ENCODE data around the gene NPFFR1. TPM values are rescaled to one million over a fixed set of nuclear protein-coding genes. Genes with fewer than 3 reads are reported as not detected.
"Not testable (repeated sequence)": the region's sequence is repeated elsewhere in the genome, so short reads cannot be mapped to it uniquely, and the experiment has no call there.

NPFFR1 gene
- total and polyA plus RNA-seq, 9 donors, result 0.02 to 0.14 (median 0.05) TPM; not detected in 1

DNA sequence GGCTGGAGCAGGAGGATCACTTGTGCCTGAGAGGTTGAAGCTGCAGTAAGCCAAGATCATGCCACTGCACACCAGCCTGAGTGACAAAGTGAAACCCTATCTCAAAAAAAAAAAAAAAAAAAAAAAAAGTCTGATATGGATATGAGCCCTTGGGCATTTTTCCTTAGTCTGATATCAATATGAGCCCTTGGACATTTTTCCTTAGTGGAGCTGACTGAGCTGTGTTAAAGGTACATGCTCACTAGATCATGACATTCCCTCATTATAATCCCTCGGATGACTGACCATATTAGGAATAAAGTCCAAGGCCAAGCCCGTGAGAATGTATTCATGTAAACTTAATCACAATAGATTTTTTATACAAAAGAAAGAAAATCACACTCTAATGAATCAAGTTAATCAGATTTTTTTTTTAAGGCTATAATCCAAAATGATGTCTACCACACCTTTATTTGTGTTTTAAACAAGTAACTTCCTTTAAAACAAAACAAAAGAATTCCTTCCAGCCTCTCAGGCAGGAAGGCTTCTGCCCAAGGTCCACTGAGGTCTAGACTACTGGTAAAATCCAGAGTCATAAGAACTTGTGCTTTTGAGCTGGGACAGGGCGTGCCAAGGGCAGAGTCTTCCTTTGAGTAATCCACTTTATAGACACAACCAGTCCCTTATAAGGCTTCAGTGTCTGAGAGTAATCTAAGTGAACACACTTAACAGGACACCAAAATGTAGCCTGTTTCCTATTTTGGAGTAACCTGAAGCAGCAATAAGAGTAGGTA, 56.1 kb downstream of the NPFFR1 start:
- Histone ChIP-seq H3K27ac (ENCODE audit: low read length) (no peak overlapping the region), H3K36me3 (ENCODE audit: control insufficient read depth, insufficient read depth, low read length) (peaks cover 9% of the 10 kb centered on the region), H3K9me3 (replicated peaks; ENCODE audit: control insufficient read depth, low read depth, low read length) (no peaks in the 10 kb centered on the region), H3K27me3 (ENCODE audit: control insufficient read depth, insufficient read depth, low read length) (no peaks in the 10 kb centered on the region), H3K4me1 (ENCODE audit: control insufficient read depth, insufficient read depth, low read length) (peaks cover 3% of the 10 kb centered on the region), H3K4me3 (ENCODE audit: low read length) (no peak overlapping the region)
- DNase-seq, result no peak
- WGBS (ENCODE audit: insufficient coverage), result no CpG with 5 or more reads among the region's 3 CpGs

- Histone ChIP-seq H3K4me1 (ENCODE audit: control insufficient read depth, insufficient read depth, low read length) (no peaks in the 10 kb centered on the region), H3K27ac (ENCODE audit: low read length) (no peak overlapping the region), H3K27me3 (ENCODE audit: control insufficient read depth, insufficient read depth, low read length) (no peaks in the 10 kb centered on the region), H3K36me3 (ENCODE audit: control insufficient read depth, insufficient read depth, low read length) (peaks cover 9% of the 10 kb centered on the region), H3K4me3 (ENCODE audit: low read length) (no peak overlapping the region), H3K9me3 (replicated peaks; ENCODE audit: control insufficient read depth, low read depth, low read length) (no peaks in the 10 kb centered on the region)
- 100% methylated on average over 1 of the region's 2 CpGs for WGBS (ENCODE audit: insufficient coverage)
- DNase-seq, result no peak
These were observed 60.1 kb downstream of the NPFFR1 start for GRCh38 chr10:70223728-70224127.

- H3K27me3 ChIP-seq (ENCODE audit: control insufficient read depth, insufficient read depth, low read length); DNase-seq; H3K36me3 ChIP-seq (ENCODE audit: control insufficient read depth, insufficient read depth, low read length); H3K4me3 ChIP-seq (ENCODE audit: low read length); H3K4me1 ChIP-seq (ENCODE audit: control insufficient read depth, insufficient read depth, low read length); H3K9me3 ChIP-seq (replicated peaks; ENCODE audit: control insufficient read depth, low read depth, low read length); H3K27ac ChIP-seq (ENCODE audit: low read length): not testable (repeated sequence)
- no CpG with 5 or more reads among the region's 9 CpGs for WGBS (ENCODE audit: insufficient coverage)
These were observed 60.9 kb downstream of the NPFFR1 start for GRCh38 chr10:70222811-70223447.

DNA sequence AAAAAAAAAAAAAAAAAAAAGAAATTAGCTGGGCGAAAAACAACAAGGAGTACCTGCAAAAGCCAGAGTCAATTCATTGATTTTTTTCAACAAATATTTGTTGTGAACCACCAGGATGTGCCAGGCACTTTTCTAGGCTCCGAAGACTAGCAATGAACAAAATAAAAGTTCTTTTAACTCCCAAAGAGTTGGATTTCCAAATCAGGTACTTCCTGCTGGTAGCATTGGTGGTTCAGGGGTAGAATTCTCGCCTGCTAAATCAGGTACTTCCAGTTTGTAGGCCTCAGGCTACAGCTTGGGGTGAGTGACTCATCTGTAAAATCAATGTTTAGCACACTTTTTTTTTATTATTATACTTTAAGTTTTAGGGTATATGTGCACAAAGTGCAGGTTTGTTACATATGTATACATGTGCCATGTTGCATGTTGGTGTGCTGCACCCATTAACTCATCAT, 61.4 kb downstream of the NPFFR1 start:
- no peak overlapping the region for H3K4me3 ChIP-seq (ENCODE audit: low read length)
- no peak overlapping the region for H3K27ac ChIP-seq (ENCODE audit: low read length)
- H3K4me1 ChIP-seq (ENCODE audit: control insufficient read depth, insufficient read depth, low read length), result no peaks in the 10 kb centered on the region
- WGBS (ENCODE audit: insufficient coverage), result no CpG with 5 or more reads among the region's 3 CpGs
- no peak for DNase-seq
- peaks cover 6% of the 10 kb centered on the region for H3K36me3 ChIP-seq (ENCODE audit: control insufficient read depth, insufficient read depth, low read length)
- no peaks in the 10 kb centered on the region for H3K9me3 ChIP-seq (replicated peaks; ENCODE audit: control insufficient read depth, low read depth, low read length)
- no peaks in the 10 kb centered on the region for H3K27me3 ChIP-seq (ENCODE audit: control insufficient read depth, insufficient read depth, low read length)

- Histone ChIP-seq H3K9me3 (replicated peaks; ENCODE audit: control insufficient read depth, low read depth, low read length) (no peaks in the 10 kb centered on the region), H3K4me1 (ENCODE audit: control insufficient read depth, insufficient read depth, low read length) (no peaks in the 10 kb centered on the region), H3K36me3 (ENCODE audit: control insufficient read depth, insufficient read depth, low read length) (peaks cover 7% of the 10 kb centered on the region), H3K27me3 (ENCODE audit: control insufficient read depth, insufficient read depth, low read length) (no peaks in the 10 kb centered on the region), H3K4me3 (ENCODE audit: low read length) (no peak overlapping the region), H3K27ac (ENCODE audit: low read length) (no peak overlapping the region)
- DNase-seq, result no peak
- WGBS (ENCODE audit: insufficient coverage), result no CpG with 5 or more reads among the region's 1 CpG
These were observed 62.8 kb downstream of the NPFFR1 start for GRCh38 chr10:70221030-70221429.

- Histone ChIP-seq H3K36me3 (ENCODE audit: control insufficient read depth, insufficient read depth, low read length) (peaks cover 26% of the 10 kb centered on the region), H3K9me3 (replicated peaks; ENCODE audit: control insufficient read depth, low read depth, low read length) (no peaks in the 10 kb centered on the region), H3K4me3 (ENCODE audit: low read length) (no peak overlapping the region), H3K4me1 (ENCODE audit: control insufficient read depth, insufficient read depth, low read length) (no peaks in the 10 kb centered on the region), H3K27ac (ENCODE audit: low read length) (no peak overlapping the region), H3K27me3 (ENCODE audit: control insufficient read depth, insufficient read depth, low read length) (no peaks in the 10 kb centered on the region)
- DNase-seq, result no peak
- WGBS (ENCODE audit: insufficient coverage), result no CpG with 5 or more reads among the region's 1 CpG
These were observed 70.9 kb downstream of the NPFFR1 start for GRCh38 chr10:70212879-70213278.

DNA sequence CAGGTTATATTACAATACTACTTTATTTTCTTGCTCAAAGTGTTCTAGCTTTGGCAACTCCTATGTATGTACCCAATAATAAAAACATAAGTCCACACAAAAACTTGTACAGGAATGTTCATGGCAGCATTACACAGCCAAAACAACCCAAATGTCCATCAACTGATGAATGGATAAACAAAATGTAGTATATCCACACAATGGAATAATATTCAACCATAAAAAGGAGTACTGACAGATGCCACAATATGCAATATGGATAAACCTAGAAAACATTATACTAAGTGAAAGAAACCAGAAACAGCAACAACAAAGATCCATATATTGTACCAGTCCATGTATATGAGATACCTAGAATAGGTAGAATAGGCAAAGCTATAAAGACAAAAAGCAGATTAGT, 71.5 kb downstream of the NPFFR1 start:
- H3K36me3 ChIP-seq (ENCODE audit: control insufficient read depth, insufficient read depth, low read length), result peaks cover 28% of the 10 kb centered on the region
- H3K9me3 ChIP-seq (replicated peaks; ENCODE audit: control insufficient read depth, low read depth, low read length), result no peaks in the 10 kb centered on the region
- H3K4me3 ChIP-seq (ENCODE audit: low read length), result no peak overlapping the region
- no peak overlapping the region for H3K27ac ChIP-seq (ENCODE audit: low read length)
- no peak for DNase-seq
- H3K27me3 ChIP-seq (ENCODE audit: control insufficient read depth, insufficient read depth, low read length), result no peaks in the 10 kb centered on the region
- no peaks in the 10 kb centered on the region for H3K4me1 ChIP-seq (ENCODE audit: control insufficient read depth, insufficient read depth, low read length)

GRCh38 chr10:70206762-70207161, 77.0 kb downstream of the NPFFR1 start:
- no peak overlapping the region for H3K4me3 ChIP-seq (ENCODE audit: low read length)
- no peak overlapping the region for H3K27ac ChIP-seq (ENCODE audit: low read length)
- WGBS (ENCODE audit: insufficient coverage), result no CpG with 5 or more reads among the region's 5 CpGs
- no peaks in the 10 kb centered on the region for H3K9me3 ChIP-seq (replicated peaks; ENCODE audit: control insufficient read depth, low read depth, low read length)
- H3K4me1 ChIP-seq (ENCODE audit: control insufficient read depth, insufficient read depth, low read length), result no peaks in the 10 kb centered on the region
- H3K27me3 ChIP-seq (ENCODE audit: control insufficient read depth, insufficient read depth, low read length), result no peaks in the 10 kb centered on the region
- peaks cover 35% of the 10 kb centered on the region for H3K36me3 ChIP-seq (ENCODE audit: control insufficient read depth, insufficient read depth, low read length)
- DNase-seq, result no peak

- no CpG with 5 or more reads among the region's 1 CpG for WGBS (ENCODE audit: insufficient coverage)
- DNase-seq, result no peak
- Histone ChIP-seq H3K9me3 (replicated peaks; ENCODE audit: control insufficient read depth, low read depth, low read length) (peaks cover 3% of the 10 kb centered on the region), H3K27me3 (ENCODE audit: control insufficient read depth, insufficient read depth, low read length) (no peaks in the 10 kb centered on the region), H3K36me3 (ENCODE audit: control insufficient read depth, insufficient read depth, low read length) (peaks cover 29% of the 10 kb centered on the region), H3K4me3 (ENCODE audit: low read length) (no peak overlapping the region), H3K4me1 (ENCODE audit: control insufficient read depth, insufficient read depth, low read length) (no peaks in the 10 kb centered on the region), H3K27ac (ENCODE audit: low read length) (no peak overlapping the region)
These were observed 82.7 kb downstream of the NPFFR1 start for GRCh38 chr10:70201105-70201504.

DNA sequence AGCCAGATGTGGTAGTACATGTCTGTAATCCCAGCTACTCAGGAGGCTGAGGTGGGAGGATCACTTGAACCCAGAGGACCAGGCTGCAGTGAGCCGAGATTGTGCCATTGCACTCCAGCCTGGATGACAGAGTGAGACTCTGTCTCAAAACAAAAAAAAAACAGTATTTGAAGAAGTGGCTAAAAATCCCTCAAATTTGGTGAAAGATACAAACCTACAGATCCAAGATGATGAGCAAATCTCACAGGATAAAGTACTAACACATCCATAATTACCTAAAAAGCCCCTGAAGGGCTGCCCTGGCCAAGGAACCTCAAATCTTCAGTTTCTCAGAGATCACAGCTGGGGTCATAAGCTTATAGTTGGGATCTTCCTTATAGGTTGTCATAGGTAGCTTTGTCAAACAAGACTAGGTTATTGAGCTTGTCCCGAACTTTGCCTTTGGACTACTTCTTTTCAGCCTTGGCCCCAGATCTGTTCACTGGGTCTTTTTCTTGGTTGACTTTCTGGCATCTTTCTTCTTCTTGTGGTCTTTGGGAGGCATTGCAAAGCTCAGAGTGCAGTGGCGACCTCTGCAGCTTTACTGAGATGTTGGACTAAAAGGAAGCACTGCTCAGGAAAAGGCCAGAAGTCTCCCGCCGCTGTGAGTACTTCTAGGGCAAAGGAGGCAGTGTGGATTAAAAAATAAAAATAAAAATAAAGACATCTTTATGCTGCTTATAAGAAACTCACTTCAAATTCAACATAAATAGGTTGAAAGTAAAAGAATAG, 84.9 kb downstream of the NPFFR1 start:
- Histone ChIP-seq H3K9me3 (replicated peaks; ENCODE audit: control insufficient read depth, low read depth, low read length) (peaks cover 3% of the 10 kb centered on the region), H3K27me3 (ENCODE audit: control insufficient read depth, insufficient read depth, low read length) (no peaks in the 10 kb centered on the region), H3K36me3 (ENCODE audit: control insufficient read depth, insufficient read depth, low read length) (peaks cover 20% of the 10 kb centered on the region), H3K4me1 (ENCODE audit: control insufficient read depth, insufficient read depth, low read length) (no peaks in the 10 kb centered on the region), H3K27ac (ENCODE audit: low read length) (no peak overlapping the region), H3K4me3 (ENCODE audit: low read length) (no peak overlapping the region)
- no CpG with 5 or more reads among the region's 5 CpGs for WGBS (ENCODE audit: insufficient coverage)
- no peak for DNase-seq
